ENCODE measurements around the gene FLNB. TPM values are rescaled to one million over a fixed set of nuclear protein-coding genes. Genes with fewer than 3 reads are reported as not detected.

The FLNB gene
- total and polyA plus RNA-seq, 2 of the 13 experiments (the other 11 are each of a cell fraction or from before 2014, with no cell fraction given), result 106 to 130 TPM

DNA sequence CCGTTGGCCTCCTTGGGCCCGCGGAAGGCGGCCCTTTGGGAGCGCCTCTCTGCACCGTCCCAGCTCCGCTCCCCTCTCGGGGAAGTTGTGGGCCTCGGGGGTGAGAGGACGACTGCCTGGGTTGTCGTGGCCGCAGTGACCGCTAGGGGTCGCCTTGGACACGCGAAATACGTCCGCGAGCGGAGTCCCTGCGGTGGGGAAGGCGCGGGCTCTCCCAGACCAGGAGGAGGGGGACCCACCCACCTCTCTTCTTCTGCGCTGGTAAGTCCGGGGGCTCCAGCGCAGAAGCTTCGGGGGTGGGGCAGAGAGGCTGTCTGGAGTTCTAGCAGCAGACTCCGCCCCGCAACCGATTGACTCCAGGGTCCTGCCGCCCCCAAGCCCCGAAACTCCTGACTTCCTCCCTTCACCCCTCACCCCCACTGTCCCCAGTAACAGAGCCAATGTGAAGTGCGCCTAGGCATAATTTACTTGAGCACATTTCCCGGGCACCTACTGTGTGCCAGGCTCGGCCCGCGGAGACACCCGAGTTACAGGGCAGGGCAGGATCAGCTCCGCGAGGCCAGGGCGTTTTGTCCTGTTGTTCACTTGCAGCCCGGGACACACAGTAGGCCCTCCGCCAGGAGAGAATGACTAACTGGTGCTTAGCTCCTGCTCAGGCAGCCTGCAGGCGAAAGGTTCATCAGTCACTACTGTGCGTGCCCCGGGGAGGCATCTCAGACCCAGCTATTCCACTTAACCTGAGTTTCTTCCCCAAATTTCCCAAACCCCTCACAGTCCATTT, 169.7 kb downstream of the FLNB start (continued):
- TF ChIP-seq HNRNPL (IDR thresholded peaks at IDR 0.05; ENCODE audit: low read depth, low read length) (no peak), YEATS2 (CRISPR knock-in tag; IDR thresholded peaks at IDR 0.05; ENCODE audit: borderline replicate concordance) (no peak), TRAFD1 (CRISPR knock-in tag; IDR thresholded peaks at IDR 0.05; ENCODE audit: borderline replicate concordance) (no peak), ZNF10 (CRISPR knock-in tag; IDR thresholded peaks at IDR 0.05; ENCODE audit: borderline replicate concordance, low read depth) (no peak), FIP1L1 (IDR thresholded peaks at IDR 0.05; ENCODE audit: borderline replicate concordance, insufficient read depth, low read depth, low read length) (no peak), SUZ12 (IDR thresholded peaks at IDR 0.05; ENCODE audit: low read depth, low read length) (no peak), GTF2F1 (IDR thresholded peaks at IDR 0.05; ENCODE audit: low read length) (no peak), ZNF205 (CRISPR knock-in tag; IDR thresholded peaks at IDR 0.05) (no peak; the same call in 1 of the 2 replicates), CHD2 (IDR thresholded peaks at IDR 0.05; ENCODE audit: low read depth, low read length) (no peak), REST (IDR thresholded peaks at IDR 0.05; ENCODE audit: borderline replicate concordance in 1 of 2, low read depth in 1 of 2, low read length in 2 of 2) (no peak), KLF15 (CRISPR knock-in tag; IDR thresholded peaks at IDR 0.05; ENCODE audit: borderline replicate concordance) (no peak), ZNF740 (CRISPR knock-in tag; IDR thresholded peaks at IDR 0.05) (no peak), ZNF33B (CRISPR knock-in tag; IDR thresholded peaks at IDR 0.05) (no peak), THRA (CRISPR knock-in tag; IDR thresholded peaks at IDR 0.05; ENCODE audit: borderline replicate concordance) (peak; percentile 44; the same call in 1 of the 2 replicates), NFE2 (CRISPR knock-in tag; IDR thresholded peaks at IDR 0.05) (no peak), ZNF331 (CRISPR knock-in tag; IDR thresholded peaks at IDR 0.05) (peak; percentile 42; the same call in 1 of the 2 replicates), CREM (IDR thresholded peaks at IDR 0.05) (no peak), CREM (CRISPR knock-in tag; IDR thresholded peaks at IDR 0.05) (no peak), PCBP1 (IDR thresholded peaks at IDR 0.05; ENCODE audit: borderline replicate concordance, low read depth, low read length) (peak; percentile 70; the same call in 1 of the 2 replicates), RBM39 (IDR thresholded peaks at IDR 0.05; ENCODE audit: low read depth, low read length, poor library complexity, severe bottlenecking) (peak; percentile 83)
- TF ChIP-seq, protein P1, sequence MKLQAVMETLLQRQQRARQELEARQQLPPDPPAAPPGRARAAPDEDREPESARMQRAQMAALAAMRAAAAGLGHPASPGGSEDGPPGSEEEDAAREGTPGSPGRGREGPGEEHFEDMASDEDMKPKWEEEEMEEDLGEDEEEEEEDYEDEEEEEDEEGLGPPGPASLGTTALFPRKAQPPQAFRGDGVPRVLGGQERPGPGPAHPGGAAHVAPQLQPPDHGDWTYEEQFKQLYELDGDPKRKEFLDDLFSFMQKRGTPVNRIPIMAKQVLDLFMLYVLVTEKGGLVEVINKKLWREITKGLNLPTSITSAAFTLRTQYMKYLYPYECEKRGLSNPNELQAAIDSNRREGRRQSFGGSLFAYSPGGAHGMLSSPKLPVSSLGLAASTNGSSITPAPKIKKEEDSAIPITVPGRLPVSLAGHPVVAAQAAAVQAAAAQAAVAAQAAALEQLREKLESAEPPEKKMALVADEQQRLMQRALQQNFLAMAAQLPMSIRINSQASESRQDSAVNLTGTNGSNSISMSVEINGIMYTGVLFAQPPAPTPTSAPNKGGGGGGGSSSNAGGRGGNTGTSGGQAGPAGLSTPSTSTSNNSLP (IDR thresholded peaks at IDR 0.05; ENCODE audit: low read depth, low read length), result no peak
